ENCODE results near the gene ZNF425. TPM values are rescaled to one million over a fixed set of nuclear protein-coding genes. Genes with fewer than 3 reads are reported as not detected.
A peak's percentile ranks its signal among the peaks of the same experiment; 100 is the strongest.
"Not testable (repeated sequence)": the region's sequence is repeated elsewhere in the genome, so short reads cannot be mapped to it uniquely, and the experiment has no call there.

ZNF425 gene, protein sequence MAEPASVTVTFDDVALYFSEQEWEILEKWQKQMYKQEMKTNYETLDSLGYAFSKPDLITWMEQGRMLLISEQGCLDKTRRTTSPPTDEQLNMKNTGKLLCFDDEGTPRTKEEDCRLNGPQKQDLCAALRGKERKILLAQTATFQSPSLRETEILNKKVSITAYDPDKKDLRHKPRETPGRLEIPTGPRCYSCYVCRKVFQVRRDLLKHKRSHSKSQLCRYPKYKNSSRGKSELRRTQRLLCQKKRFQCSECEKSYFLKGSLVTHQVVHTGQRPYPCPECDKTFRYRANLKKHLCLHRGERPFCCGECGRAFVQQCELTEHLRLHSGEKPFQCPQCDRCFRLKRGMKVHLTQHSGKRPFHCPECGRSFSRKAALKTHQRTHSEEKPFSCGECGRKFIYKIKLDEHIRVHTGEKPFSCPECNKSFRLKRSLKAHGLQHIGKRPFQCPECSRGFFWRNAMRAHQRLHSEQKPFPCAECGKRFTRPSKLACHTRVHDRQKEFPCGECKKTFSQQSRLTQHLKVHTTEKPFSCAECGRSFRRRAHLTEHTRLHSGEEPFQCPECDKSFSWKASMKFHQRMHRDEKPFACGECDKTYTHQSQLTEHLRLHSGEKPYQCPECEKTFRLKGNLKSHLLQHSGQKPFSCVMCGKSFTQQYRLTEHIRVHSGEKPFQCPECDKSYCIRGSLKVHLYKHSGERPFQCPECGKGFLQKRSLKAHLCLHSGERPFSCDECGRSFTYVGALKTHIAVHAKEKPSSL
- polyA plus RNA-seq (2012; ENCODE audit: insufficient read depth, insufficient read length): 0.49 TPM

DNA sequence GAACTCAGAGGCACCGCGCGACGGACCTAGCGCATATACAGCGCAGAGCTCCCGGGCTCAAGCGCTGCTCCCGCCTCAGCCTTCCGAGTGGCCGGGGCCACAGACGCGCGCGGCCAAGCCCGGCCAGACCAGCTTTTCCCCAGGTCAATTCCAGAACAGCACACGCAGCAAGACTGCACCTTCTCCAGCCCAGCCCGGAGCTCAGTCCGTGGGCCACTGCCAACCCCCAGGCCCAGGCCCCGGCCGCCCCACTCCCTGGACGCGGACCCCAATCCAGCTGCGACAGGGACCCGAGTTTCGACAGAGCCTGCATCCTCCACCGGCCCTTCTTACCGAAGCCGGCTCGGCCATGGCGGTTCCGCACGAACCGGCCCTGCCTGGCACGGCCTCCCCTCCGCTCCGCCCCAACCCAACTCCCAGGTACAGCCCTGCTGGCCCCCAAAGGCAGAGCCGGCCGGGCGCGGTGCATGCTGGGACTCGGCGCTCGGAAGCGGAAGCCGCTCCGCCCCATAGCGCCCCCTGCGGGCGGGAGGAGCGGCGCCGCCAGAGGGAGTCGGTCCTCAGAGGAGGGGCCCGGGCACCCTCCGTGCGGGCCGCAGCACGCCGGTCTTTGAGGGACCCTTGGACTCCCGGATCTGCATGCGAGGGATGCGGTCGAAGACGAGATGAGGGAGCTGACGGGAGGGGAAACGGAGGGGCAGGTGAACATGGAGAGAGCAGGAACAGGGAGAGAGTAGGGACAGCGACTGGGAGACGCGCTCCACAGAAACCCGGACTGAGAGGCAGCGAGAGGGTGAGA lies at the start of gene ZNF425:
Gene ZNF425 (minus strand): TSS at position 462 of the 799 bp plus-strand sequence. CDS start 111 bp downstream, at position 351.
- H3K4me3 ChIP-seq (ENCODE audit: low read length): peak within 1 kb of the TSS; percentile 98
- DNase-seq (ENCODE audit: low read depth, low spot score): peak; percentile 83

DNA sequence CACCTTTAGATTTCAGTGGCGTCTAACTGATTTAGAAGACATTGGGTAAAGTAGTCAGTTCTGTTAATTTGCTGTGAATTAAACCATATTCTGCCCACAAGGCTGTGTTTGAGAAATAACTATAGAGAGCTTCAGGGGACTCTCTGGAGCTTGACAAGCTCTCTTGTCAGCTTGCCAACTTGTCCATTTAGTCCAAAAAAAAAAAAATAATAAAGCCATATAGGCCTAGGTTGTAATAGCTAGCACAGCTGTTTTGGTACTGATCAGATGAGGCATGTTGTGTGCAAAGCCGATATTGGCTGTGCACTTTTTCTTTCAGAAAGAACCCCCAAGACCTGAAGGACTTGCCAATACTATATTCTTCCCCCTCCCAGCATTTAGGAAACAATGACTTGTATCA lies 49.0 kb upstream of the ZNF425 start:
- no peak overlapping the region for H3K4me3 ChIP-seq (ENCODE audit: low read length)
- no peak for DNase-seq (ENCODE audit: low read depth, low spot score)

DNA sequence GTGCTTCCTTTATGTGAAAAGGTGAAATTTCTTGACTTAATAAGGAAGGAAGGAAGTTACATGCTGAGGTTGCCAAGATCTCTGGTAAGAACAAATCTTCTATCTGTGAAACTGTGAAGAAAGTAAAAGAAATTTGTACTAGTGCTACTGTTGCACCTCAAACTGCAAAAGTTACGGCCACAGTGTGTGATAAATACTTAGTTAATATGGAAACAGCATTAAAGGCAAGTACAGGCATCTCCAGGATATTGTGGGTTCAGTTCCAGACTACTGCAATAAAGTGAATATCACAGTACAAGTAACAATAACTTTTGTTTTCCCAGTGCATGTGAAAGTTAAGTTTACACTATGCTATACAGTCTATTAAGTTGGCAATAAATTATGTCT lies 46.4 kb upstream of the ZNF425 start:
- DNase-seq (ENCODE audit: low read depth, low spot score): no peak
- no peak overlapping the region for H3K4me3 ChIP-seq (ENCODE audit: low read length)

DNA sequence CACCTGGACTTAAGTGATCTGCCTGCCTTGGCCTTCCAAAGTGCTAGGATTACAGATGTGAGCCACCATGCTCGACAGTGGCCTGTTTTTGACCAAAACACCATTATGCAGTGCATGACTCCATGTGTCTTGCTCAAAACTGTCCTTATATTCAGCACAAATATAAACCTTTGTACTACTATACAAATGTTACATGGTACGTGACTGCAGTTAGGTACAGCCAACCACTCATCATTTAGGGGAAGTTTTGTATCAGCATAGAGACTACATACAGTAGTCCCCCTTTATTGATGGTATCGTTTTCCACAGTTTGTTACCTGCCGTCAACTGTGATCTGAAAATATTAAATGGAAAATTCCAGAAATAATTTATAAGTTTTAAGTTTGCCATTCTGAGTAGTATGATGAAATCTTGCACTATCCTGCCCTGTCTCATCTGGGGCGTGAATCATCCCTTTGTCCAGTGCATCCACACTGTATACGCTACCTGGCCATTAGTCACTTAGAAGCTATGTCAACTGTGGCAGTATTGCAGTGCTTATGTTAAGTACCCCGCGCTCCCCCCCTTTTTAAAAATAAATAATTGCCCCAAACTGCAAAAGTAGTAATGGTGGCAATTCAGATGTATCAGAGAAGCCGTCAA lies 45.9 kb upstream of the ZNF425 start:
- H3K4me3 ChIP-seq (ENCODE audit: low read length): no peak overlapping the region
- no peak for DNase-seq (ENCODE audit: low read depth, low spot score)

DNA sequence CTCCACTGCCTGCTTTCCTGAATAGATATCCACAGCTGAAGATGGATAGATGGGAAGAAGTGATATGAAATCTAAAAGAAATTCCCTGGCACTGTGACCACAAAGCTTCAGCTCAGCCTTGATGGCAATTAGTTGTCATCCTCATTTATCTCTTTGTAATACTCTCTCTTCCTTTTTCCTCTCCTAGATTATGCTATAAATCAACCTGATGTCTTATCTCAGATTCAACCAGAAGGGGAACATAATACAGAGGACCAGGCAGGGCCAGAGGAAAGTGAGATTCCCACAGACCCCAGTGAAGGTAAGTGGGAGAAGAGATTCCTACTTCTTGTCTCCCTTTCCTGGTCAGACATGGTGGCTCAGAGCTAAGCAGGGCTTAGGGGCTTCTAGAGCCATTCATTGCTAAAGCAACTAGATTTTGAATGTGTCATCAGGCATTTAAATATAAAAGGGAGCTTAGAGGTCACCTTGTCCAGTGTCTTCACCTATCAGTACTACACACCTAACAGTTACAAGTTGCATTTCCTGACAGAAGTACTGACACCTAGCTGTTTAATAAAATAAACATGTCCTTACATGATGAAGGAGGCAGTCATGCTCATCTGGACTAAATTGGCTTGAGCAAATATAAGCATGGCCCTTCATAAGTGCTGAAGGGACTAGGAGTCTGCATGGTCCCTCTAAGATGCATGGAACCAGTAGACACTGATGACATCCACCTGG lies 40.7 kb upstream of the ZNF425 start:
- DNase-seq (ENCODE audit: low read depth, low spot score): no peak

DNA sequence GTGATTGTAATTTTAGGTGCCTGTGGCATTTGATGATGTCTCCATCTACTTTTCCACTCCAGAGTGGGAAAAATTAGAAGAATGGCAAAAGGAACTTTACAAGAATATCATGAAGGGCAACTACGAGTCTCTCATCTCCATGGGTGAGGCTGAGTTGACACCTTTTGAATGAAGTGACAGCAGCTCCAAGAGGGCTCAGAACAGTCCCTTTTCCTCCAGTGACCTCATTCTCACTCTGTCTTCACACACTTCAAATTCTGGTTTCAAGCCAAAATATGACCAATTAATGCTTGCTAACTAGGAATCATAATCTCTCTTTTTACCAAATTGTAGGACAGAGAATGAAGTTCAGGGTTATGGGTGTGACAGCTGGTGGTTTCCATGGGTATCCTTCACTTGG lies 40.0 kb upstream of the ZNF425 start:
- DNase-seq (ENCODE audit: low read depth, low spot score): no peak
- H3K4me3 ChIP-seq (ENCODE audit: low read length): no peak overlapping the region

More for the DNA sequence above, 40.7 kb upstream of the ZNF425 start:
- H3K4me3 ChIP-seq (ENCODE audit: low read length): no peak overlapping the region

DNA sequence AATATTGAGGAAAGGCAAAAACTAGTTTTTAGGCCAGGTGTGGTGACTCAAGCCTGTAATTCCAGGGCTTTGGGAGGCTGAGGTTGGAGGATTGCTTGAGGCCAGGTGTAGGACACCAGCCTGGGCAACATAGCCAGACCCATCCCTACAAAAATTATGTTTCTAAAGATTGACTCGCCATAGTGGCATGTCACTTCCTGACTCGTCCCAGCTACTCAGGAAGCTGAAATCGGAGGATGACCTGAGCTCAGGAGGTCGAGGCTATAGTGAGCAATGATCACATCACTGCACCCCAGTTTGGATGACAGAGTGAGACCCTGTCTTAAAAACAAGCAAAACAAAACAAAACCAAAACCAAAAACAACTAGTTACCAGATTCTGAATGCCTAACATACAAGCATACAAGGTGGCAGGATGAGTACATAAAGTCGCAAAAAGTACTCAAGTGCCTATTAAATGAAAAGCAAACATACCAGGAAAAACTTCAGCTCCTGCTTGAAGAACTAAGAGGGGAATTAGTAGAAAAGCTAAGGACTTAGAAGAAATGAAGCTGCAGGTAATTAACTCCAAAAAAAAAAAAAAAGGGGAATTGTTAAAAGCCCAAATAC lies 35.2 kb upstream of the ZNF425 start:
- DNase-seq (ENCODE audit: low read depth, low spot score): no peak
- no peak overlapping the region for H3K4me3 ChIP-seq (ENCODE audit: low read length)

DNA sequence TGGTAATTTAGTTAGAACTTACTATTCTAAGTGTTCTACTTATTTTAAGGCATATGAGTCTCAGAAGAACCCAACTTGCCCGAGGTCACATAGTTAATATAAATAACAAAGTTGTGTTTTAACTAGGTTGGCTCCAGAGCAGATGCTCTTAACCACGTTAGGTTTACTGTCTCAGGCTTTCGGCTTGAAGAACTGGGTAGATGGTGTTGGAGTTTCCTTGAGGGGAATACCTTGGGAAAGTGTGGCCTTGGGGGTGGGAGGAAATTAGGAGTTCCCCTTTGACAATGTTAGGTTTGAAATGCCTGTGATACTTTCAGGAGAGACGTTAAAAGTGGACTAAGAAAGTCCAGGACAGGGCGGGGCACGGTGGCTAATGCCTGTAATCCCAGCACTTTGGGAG lies 30.8 kb upstream of the ZNF425 start:
- DNase-seq (ENCODE audit: low read depth, low spot score): no peak
- no peak overlapping the region for H3K4me3 ChIP-seq (ENCODE audit: low read length)

DNA sequence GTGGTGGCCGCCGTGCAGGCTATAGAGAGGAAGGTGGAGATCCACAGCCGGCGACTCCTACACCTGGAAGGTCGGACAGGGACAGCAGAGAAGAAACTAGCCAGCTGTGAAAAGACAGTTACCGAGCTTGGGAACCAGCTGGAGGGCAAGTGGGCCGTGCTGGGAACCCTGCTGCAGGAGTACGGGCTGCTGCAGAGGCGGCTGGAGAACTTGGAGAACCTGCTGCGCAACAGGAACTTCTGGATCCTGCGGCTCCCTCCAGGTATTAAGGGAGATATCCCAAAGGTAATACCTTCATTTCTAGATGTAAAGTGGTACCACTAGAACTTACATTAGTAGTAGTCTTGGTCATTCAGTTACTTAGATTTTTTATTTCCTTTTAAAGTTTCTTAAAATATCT lies 27.9 kb upstream of the ZNF425 start:
- DNase-seq (ENCODE audit: low read depth, low spot score): no peak
- no peak overlapping the region for H3K4me3 ChIP-seq (ENCODE audit: low read length)

DNA sequence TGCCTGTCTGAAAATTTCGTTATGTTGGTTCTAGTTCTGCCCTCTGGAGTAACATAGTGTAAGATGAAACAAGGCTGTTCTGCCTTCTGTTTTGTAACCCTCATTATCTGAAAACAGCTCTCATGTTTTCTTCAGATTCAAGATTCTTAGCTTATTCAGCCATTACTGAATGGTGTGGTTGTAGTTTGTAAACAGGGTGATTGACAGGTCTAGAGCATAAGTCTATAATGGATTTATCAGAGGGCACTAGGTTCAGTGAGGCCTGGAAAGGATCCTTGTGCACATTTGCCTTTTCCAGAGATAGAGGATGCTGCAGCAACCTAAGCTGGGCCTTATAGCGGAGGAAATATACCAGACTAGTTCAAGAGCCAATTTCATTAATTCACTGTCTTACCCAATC lies 27.2 kb upstream of the ZNF425 start:
- H3K4me3 ChIP-seq (ENCODE audit: low read length): no peak overlapping the region
- DNase-seq (ENCODE audit: low read depth, low spot score): no peak

DNA sequence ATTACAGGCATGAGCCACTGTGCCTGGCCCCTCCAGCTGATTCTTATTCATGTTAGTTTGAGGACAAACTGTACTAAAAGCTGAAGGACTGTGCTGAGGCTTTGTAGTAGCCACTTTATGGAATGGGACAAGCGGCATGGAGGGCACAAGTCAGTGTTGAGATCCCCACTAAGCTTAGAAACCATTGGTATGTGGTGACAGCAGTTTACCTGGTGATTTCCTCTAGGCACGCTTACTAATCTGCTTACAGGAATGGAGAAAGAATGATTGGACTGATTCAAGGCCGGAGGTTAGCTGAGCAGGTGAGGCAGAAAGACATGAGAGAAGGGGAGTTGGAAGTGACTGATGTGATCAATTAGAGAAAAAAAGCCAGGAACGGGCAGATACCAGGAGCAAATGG lies 24.9 kb upstream of the ZNF425 start:
- DNase-seq (ENCODE audit: low read depth, low spot score): no peak
- no peak overlapping the region for H3K4me3 ChIP-seq (ENCODE audit: low read length)

DNA sequence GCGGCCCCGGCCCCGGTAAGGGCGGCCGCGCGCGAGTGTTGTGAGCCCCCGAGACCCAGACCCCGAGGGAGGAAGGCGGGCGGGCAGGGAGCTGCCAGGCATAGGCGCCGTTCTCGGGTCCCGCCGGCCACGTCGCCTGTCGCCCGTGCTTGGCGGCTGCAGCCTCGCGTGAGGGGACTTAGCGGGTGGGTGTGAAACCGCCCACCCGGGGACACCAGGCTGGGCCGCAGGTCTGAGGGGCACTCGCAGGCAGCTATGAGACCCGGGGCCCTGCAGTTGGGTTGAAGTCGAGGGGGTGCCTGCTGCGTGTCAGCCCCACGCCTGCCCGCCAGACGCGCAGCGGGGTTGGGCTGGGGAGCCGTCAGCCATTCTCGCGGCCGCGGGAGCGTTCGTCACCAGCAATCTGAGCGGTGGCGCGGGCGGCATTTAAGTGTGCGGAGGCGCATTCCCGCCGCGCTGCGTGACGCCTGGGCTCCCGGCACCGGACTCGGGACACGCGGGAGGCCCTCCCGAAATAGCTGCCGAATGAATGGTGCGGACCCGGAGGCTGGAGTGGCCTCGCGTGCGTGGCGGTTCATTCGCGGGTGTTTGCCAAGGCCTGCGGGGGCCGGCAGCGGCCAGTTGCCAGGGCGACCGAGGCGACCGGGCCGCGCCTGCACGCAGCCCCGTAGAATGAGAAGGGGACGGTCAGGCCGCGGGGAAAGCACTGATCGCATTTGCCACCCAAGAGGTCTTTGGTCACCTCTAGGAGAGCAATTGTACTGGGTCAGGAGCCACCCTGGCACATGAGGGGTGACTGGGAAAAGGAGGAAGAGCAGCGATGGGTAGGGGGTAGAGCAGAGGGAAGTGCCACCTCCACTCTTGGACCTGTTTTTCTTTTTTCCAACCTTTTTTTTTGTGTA lies 21.9 kb upstream of the ZNF425 start:
- DNase-seq (ENCODE audit: low read depth, low spot score): no peak
- peak overlapping the region; percentile 79 for H3K4me3 ChIP-seq (ENCODE audit: low read length)

DNA sequence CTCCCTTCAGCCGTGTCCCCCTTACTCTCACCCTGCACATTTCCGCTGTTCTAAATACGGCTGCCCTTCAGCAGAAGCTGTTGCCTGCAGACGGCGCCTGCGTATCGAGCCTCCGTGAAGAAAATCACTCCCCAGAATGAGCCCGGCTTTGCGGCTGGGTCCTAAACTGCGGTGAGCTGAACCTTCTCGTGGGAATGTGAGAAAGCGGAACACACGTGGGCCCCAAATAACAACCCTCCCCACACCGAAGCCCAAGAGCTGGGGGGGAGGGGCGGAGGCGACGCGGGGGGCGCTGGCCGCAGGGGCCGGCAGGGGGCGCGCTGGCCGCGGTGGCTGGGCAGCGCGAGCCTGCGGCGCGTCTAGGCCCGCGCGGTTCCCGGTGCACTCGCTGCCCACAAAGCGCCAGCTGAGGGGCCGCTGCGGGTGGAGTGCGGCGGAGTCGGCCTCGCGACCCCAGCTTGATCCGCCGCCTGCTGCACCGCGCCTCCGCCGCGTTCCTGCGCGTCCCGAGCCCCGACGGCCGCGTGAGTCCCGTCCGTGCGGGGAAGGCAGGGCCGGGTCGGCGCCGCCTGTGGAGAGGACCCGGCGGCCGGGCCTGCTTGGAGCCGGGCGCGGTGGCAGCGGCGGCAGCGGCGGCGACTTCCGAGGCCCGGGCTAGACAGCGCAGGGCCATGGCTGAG lies 21.1 kb upstream of the ZNF425 start, which contains the start of gene ZNF398:
Gene ZNF398 (plus strand): TSS at position 382 of the 680 bp plus-strand sequence. CDS start 290 bp downstream, at position 672.
- H3K4me3 ChIP-seq (ENCODE audit: low read length): peak within 1 kb of the TSS; percentile 79
- DNase-seq (ENCODE audit: low read depth, low spot score): peak; percentile 57

DNA sequence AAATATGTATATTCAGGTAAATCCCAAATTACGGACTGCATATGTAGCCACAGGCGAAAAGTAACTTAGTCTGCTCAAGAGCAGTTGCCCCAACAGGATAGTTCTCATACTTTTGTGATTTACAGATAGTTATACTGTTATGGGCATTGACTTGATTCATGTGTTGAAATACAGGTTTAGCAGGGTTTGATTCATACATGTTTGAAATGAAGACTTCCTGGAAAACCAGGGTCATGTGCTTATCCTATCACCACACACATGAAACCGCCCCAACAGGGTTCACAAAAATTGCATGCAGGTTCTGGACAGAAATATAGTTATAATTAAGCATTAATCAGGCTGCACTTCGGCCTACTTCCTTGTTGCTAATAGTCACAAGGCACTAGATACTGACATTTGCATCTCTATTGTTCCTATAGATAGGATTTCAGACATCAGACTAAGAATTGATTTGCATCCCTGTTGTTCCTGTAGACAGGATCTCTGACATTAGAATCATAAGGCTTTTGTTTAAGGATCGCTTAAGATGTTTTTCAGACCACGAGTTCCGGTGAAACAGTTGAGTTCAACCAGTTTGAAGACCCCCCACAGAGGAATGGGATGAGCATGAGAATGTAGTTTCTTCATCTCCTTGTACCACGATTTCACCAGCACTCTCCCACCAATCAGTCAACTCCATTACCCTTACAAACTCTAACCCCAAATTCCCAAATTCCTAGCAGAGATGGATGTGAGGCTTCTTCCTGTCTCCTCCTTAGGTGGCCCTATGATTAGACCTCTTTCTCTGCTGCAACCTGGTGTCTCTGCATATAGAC lies 19.1 kb upstream of the ZNF425 start:
- no peak overlapping the region for H3K4me3 ChIP-seq (ENCODE audit: low read length)
- DNase-seq (ENCODE audit: low read depth, low spot score): no peak

DNA sequence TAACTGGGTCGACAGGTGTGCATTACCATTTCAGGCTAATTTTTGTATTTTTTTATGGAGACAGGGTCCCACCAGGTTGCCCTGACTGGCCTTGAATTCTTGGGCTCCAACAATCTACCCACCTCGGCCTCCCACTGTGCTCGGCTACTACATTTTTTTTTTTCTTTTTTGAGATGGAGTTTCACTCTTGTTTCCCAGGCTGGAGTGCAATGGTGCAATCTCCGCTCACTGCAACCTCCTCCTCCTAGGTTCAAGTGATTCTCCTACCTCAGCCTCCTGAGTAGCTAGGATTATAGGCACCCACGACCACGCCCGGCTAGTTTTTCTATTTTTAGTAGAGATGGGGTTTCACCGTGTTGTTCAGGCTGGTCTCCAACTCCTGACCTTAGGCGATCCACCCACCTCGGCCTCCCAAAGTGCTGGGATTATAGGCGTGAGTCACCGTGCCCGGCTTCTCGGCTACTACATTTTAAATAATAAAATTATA lies 18.4 kb upstream of the ZNF425 start:
- not testable (repeated sequence) for H3K4me3 ChIP-seq (ENCODE audit: low read length); DNase-seq (ENCODE audit: low read depth, low spot score)

DNA sequence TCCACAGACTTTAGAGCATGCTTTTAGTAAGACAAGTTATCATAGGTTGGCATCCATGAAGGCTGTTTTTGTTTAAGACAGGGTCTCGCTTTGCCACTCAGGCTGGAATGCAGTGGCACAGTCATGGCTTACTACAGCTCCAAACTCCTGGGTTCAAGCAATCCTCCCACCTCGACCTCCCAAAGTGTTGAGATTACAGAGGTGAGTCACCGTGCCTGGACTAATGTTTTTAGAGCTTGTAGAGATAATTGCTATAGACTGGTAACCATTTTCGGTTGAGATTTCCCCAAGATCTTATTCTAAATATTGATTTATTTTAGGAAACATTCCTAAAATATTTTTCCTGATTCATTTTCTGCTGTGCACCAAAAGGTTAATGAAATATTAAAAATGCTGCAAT lies 15.8 kb upstream of the ZNF425 start:
- no peak for DNase-seq (ENCODE audit: low read depth, low spot score)
- H3K4me3 ChIP-seq (ENCODE audit: low read length): no peak overlapping the region

All from Jurkat, Clone E6-1 (cell line).